ENCODE results near the gene SLC6A15.

DNA sequence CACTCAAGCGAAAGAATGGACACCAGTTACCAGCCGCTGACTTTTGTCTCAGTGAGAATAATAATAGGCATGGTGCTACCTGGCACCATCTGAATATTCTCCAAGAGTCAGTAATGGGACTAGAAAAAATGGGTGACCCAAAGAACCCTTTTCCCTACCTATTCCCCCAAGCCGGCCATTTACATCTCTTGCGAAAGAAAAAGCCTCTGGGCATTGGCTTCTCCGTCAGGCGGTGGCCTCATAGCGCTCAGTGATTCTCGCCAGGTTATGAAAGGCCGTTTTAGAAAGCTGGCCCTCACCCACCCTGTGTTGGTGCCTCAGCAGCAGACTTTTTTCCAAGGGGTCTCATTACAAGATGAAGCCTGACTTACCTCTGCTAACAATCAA lies 523 bp upstream of the SLC6A15 start:
- TF ChIP-seq, protein P1, sequence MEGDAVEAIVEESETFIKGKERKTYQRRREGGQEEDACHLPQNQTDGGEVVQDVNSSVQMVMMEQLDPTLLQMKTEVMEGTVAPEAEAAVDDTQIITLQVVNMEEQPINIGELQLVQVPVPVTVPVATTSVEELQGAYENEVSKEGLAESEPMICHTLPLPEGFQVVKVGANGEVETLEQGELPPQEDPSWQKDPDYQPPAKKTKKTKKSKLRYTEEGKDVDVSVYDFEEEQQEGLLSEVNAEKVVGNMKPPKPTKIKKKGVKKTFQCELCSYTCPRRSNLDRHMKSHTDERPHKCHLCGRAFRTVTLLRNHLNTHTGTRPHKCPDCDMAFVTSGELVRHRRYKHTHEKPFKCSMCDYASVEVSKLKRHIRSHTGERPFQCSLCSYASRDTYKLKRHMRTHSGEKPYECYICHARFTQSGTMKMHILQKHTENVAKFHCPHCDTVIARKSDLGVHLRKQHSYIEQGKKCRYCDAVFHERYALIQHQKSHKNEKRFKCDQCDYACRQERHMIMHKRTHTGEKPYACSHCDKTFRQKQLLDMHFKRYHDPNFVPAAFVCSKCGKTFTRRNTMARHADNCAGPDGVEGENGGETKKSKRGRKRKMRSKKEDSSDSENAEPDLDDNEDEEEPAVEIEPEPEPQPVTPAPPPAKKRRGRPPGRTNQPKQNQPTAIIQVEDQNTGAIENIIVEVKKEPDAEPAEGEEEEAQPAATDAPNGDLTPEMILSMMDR (IDR thresholded peaks at IDR 0.05): no peak
- no peak for TF ChIP-seq POLR2A (IDR thresholded peaks at IDR 0.05)
